H1 (cell line): ENCODE results near the gene RNF141. TPM values are rescaled to one million over a fixed set of nuclear protein-coding genes. Genes with fewer than 3 reads are reported as not detected.

Source experiments
- CTCF ChIA-PET: fragments of 300-600 bp; sonication (Branson Sonifier 250); formaldehyde crosslinking; loops from one replicate; lab custom pipeline; 2021; ENCODE audit not compliant: partially characterized antibody; lab: Charles Lee
- POLR2A ChIA-PET: fragments of 300-600 bp; sonication (Branson Sonifier 250); formaldehyde crosslinking; loops from one replicate; lab custom pipeline; 2021; ENCODE audit warnings: inconsistent platforms; ENCODE audit not compliant: partially characterized antibody; lab: Charles Lee
- DNase-seq, 2 experiments: peaks; one replicate each; pipeline versions ENCODE4 v3.0.0 to v3.0.0-alpha.2; 2010 to 2022; ENCODE audit warnings: low spot score in 2 of 2, low read depth in 1 of 2, mixed read lengths in 1 of 2
- FAIRE-seq: peaks from 2 replicates; lab custom pipeline; 2011; peaks lifted over from hg19 to GRCh38; lab: Jason Lieb, UNC
- H2AFZ ChIP-seq: 2 replicates; pipeline ENCODE4 v1.8.1; 2012; ENCODE audit warnings: low read length, inconsistent platforms
- H2AK5ac ChIP-seq: 2 replicates; pipeline ENCODE4 v1.6.1; 2013; ENCODE audit warnings: low read depth, low read length
- H2BK120ac ChIP-seq: replicated peaks from 2 replicates; pipeline ENCODE3; 2013; ENCODE audit warnings: low read depth, low read length, inconsistent platforms
- H2BK12ac ChIP-seq: 2 replicates; pipeline ENCODE4 v1.6.1; 2013; ENCODE audit warnings: low read depth, low read length
- H2BK15ac ChIP-seq: 2 replicates; pipeline ENCODE4 v1.6.1; 2013; ENCODE audit warnings: low read length
- H2BK20ac ChIP-seq: 2 replicates; pipeline ENCODE4 v1.6.1; 2013; ENCODE audit warnings: low read length
- H2BK5ac ChIP-seq: 2 replicates; pipeline ENCODE4 v1.6.1; 2013; ENCODE audit warnings: low read depth, low read length
- H3K14ac ChIP-seq: 2 replicates; pipeline ENCODE4 v1.6.1; 2013; ENCODE audit warnings: inconsistent platforms; ENCODE audit not compliant: insufficient read length
- H3K18ac ChIP-seq: 2 replicates; pipeline ENCODE4 v1.6.1; 2013; ENCODE audit warnings: low read length; ENCODE audit errors: extremely low read depth
- H3K23ac ChIP-seq: 2 replicates; pipeline ENCODE4 v1.6.1; 2013; ENCODE audit warnings: inconsistent platforms; ENCODE audit not compliant: insufficient read length
- H3K23me2 ChIP-seq: 2 replicates; pipeline ENCODE4 v1.6.1; 2013; ENCODE audit warnings: low read depth, low read length
- H3K27ac ChIP-seq: 2 replicates; pipeline ENCODE4 v1.6.1; 2011; ENCODE audit warnings: low read depth, low read length, inconsistent platforms
- H3K27me3 ChIP-seq, 4 experiments: replicated peaks in 1 of 4; 1 replicate in 1 of 4; 2 replicates in 3 of 4; pipeline versions ENCODE4 v1.6.1 to v1.8.1; 2011 to 2013; ENCODE audit warnings: low read length in 3 of 4, mild to moderate bottlenecking in 3 of 4, inconsistent platforms in 2 of 4, mixed read lengths in 2 of 4, moderate library complexity in 1 of 4; ENCODE audit not compliant: control insufficient read depth in 3 of 4, insufficient read depth in 3 of 4; ENCODE audit errors: extremely low read depth in 1 of 4
- H3K36me3 ChIP-seq, 4 experiments: 2 replicates each; pipeline versions ENCODE4 v1.6.1 to v1.8.1; 2011 to 2013; ENCODE audit warnings: mild to moderate bottlenecking in 4 of 4, low read length in 3 of 4, moderate library complexity in 2 of 4, control low read depth in 1 of 4, inconsistent platforms in 1 of 4; ENCODE audit not compliant: insufficient read depth in 4 of 4, control insufficient read depth in 2 of 4
- H3K4ac ChIP-seq: replicated peaks from 2 replicates; pipeline ENCODE3; 2013; ENCODE audit warnings: low read length, low read depth, mixed read lengths, inconsistent platforms; ENCODE audit not compliant: insufficient read length
- H3K4me1 ChIP-seq, 4 experiments: replicated peaks in 1 of 4; 1 replicate in 1 of 4; 2 replicates in 3 of 4; pipeline versions ENCODE4 v1.6.1 to v1.8.1; 2011 to 2013; ENCODE audit warnings: low read length in 3 of 4, inconsistent platforms in 2 of 4, mixed read lengths in 1 of 4; ENCODE audit not compliant: insufficient read depth in 4 of 4, control insufficient read depth in 3 of 4
- H3K4me2 ChIP-seq, 2 experiments: 2 replicates each; pipeline versions ENCODE4 v1.6.1 to v1.8.1; 2011 to 2013; ENCODE audit warnings: low read depth in 2 of 2, low read length in 2 of 2, control low read depth in 1 of 2, inconsistent platforms in 1 of 2, mild to moderate bottlenecking in 1 of 2; ENCODE audit not compliant: insufficient read depth in 1 of 2
- H3K4me3 ChIP-seq, 4 experiments: fragments of 200-600, 300-600 bp in 1 of 4; sonication (generic), shearing (Covaris generic), sonication (Bioruptor Twin) in 1 of 4; 2 replicates each; pipeline versions ENCODE4 v1.5.1 to v1.8.1; 2011 to 2016; ENCODE audit warnings: low read length in 4 of 4, low read depth in 3 of 4, control low read depth in 2 of 4, inconsistent platforms in 2 of 4, mild to moderate bottlenecking in 2 of 4, mixed read lengths in 1 of 4, moderate library complexity in 1 of 4; ENCODE audit not compliant: insufficient read depth in 2 of 4; ENCODE audit errors: extremely low read depth in 1 of 4
- H3K56ac ChIP-seq: replicated peaks from 2 replicates; pipeline ENCODE3; 2013; ENCODE audit warnings: low read depth, mild to moderate bottlenecking, mixed read lengths, low read length, inconsistent platforms; ENCODE audit not compliant: insufficient read length
- H3K79me1 ChIP-seq: 2 replicates; pipeline ENCODE4 v1.6.1; 2013; ENCODE audit warnings: low read depth, low read length, control low read depth
- H3K79me2 ChIP-seq, 2 experiments: 2 replicates each; pipeline versions ENCODE4 v1.6.1 to v1.8.1; 2012 to 2013; ENCODE audit warnings: low read length in 2 of 2, mild to moderate bottlenecking in 2 of 2, inconsistent platforms in 1 of 2; ENCODE audit not compliant: insufficient read depth in 2 of 2, control insufficient read depth in 1 of 2
- H3K9ac ChIP-seq, 4 experiments: replicated peaks in 1 of 4; 1 replicate in 1 of 4; 2 replicates in 3 of 4; pipeline versions ENCODE4 v1.6.1 to v1.8.1; 2011 to 2013; ENCODE audit warnings: low read depth in 3 of 4, low read length in 3 of 4, control low read depth in 2 of 4, mild to moderate bottlenecking in 2 of 4, moderate library complexity in 2 of 4, inconsistent platforms in 1 of 4; ENCODE audit errors: extremely low read depth in 1 of 4
- H3K9me3 ChIP-seq, 2 experiments: 2 replicates each; pipeline versions ENCODE4 v1.6.1 to v1.8.1; 2012 to 2013; ENCODE audit warnings: mild to moderate bottlenecking in 2 of 2, moderate library complexity in 2 of 2, control low read depth in 1 of 2, inconsistent platforms in 1 of 2, low read depth in 1 of 2, low read length in 1 of 2, mixed read lengths in 1 of 2; ENCODE audit not compliant: insufficient read depth in 2 of 2
- H4K20me1 ChIP-seq, 2 experiments: replicated peaks in 1 of 2; 2 replicates each; pipeline versions ENCODE3 to v1.8.1; 2011 to 2013; ENCODE audit warnings: inconsistent platforms in 2 of 2, low read length in 2 of 2, mild to moderate bottlenecking in 1 of 2; ENCODE audit not compliant: insufficient read depth in 2 of 2, control insufficient read depth in 1 of 2
- H4K5ac ChIP-seq: 2 replicates; pipeline ENCODE4 v1.6.1; 2013; ENCODE audit warnings: low read length, low read depth, mixed read lengths, inconsistent platforms; ENCODE audit not compliant: insufficient read length
- H4K8ac ChIP-seq: 2 replicates; pipeline ENCODE4 v1.8.0; 2013; ENCODE audit warnings: mild to moderate bottlenecking, moderate library complexity, low read length, inconsistent platforms; ENCODE audit not compliant: insufficient read depth; ENCODE audit errors: extremely low read depth
- H4K91ac ChIP-seq: replicated peaks from 2 replicates; pipeline ENCODE3; 2013; ENCODE audit warnings: low read length, mixed read lengths, inconsistent platforms; ENCODE audit not compliant: insufficient read length
- CBX8 ChIP-seq: fragments of 300-800, 300-1000 bp; sonication (generic); IDR thresholded peaks from 2 replicates; pipeline ENCODE4 v1.7.1; 2016; ENCODE audit warnings: low read depth, low read length, borderline replicate concordance
- E2F6 ChIP-seq: IDR thresholded peaks from 2 replicates; pipeline ENCODE4 v1.6.1; 2012; ENCODE audit warnings: inconsistent platforms
- KDM1A ChIP-seq: fragments of 200-600, 300-600 bp; sonication (generic); IDR thresholded peaks from 2 replicates; pipeline ENCODE4 v1.7.1; 2016; ENCODE audit warnings: mild to moderate bottlenecking, low read length, borderline replicate concordance
- POU5F1 ChIP-seq: IDR thresholded peaks from 2 replicates; pipeline ENCODE4 v1.6.1; 2011; ENCODE audit warnings: low read depth, mild to moderate bottlenecking, low read length, moderate library complexity
- RBBP5 ChIP-seq: IDR thresholded peaks from 2 replicates; pipeline ENCODE4 v1.7.1; 2012; ENCODE audit warnings: low read depth, mild to moderate bottlenecking, inconsistent platforms, low read length, moderate library complexity, borderline replicate concordance
- RXRA ChIP-seq: IDR thresholded peaks from 2 replicates; pipeline ENCODE4 v1.6.1; 2011; ENCODE audit warnings: low read depth, mild to moderate bottlenecking, low read length, moderate library complexity; ENCODE audit not compliant: insufficient read depth
- SP2 ChIP-seq: IDR thresholded peaks from 2 replicates; pipeline ENCODE4 v1.6.1; 2012; ENCODE audit warnings: mild to moderate bottlenecking, low read length, inconsistent platforms
- TAF1 ChIP-seq: IDR thresholded peaks from 2 replicates; pipeline ENCODE4 v1.6.1; 2011; ENCODE audit warnings: mild to moderate bottlenecking, low read depth, low read length
- TAF7 ChIP-seq: optimal IDR thresholded peaks from 2 replicates; pipeline ENCODE3; 2011; ENCODE audit warnings: low read depth, mild to moderate bottlenecking, inconsistent platforms, low read length, moderate library complexity, borderline replicate concordance
- TBP ChIP-seq: IDR thresholded peaks from 2 replicates; pipeline ENCODE4 v1.6.1; 2011; ENCODE audit warnings: low read depth, low read length, improper control_type of control experiment
- TCF12 ChIP-seq: IDR thresholded peaks from 2 replicates; pipeline ENCODE4 v1.6.1; 2011; ENCODE audit warnings: low read depth, mild to moderate bottlenecking, low read length
- WGBS, 2 experiments: shearing (Covaris generic) in 1 of 2; methylation state at CpG; one replicate each; pipeline versions ENCODE4 v1.1.6 to v1.1.7; 2013 to 2015; ENCODE audit warnings: low lambda C conversion rate in 2 of 2, mixed read lengths in 2 of 2, inconsistent platforms in 1 of 2, low coverage in 1 of 2, missing lambda C conversion rate in 1 of 2; ENCODE audit not compliant: insufficient replicate concordance in 2 of 2, insufficient coverage in 1 of 2, insufficient read length in 1 of 2; ENCODE audit errors: extremely low coverage in 1 of 2, missing lambda C conversion rate in 1 of 2; 5-methylcytosine and 5-hydroxymethylcytosine counted together
- polyA plus RNA-seq, 7 experiments: library from polyadenylated mRNA; depleted of rRNA in 3 of 7; stranded (reverse) in 5 of 7; unstranded in 2 of 7; fragments of >200 nt in 5 of 7; fragments of 200-250 nt in 2 of 7; gene quantifications; 1 replicate in 5 of 7; 2 replicates in 1 of 7; 4 replicates in 1 of 7; pipeline versions ENCODE4 v1.2.1 to v1.2.3, GENCODE V29; 2011 to 2013; ENCODE audit warnings: missing spikeins in 2 of 7, mixed read lengths in 2 of 7
- total RNA-seq: library from RNA; stranded (reverse); fragmentation: NEBNext Ultra II Directional; extraction: Animal tissue kit (Norgen Biotek cat#: 25700); gene quantifications from 2 replicates; pipeline ENCODE4 v1.2.1, GENCODE V29; 2021

RNF141 gene
- total and polyA plus RNA-seq, 2 of the 8 experiments (the other 6 are each of a cell fraction or from before 2014, with no cell fraction given): 8.5 to 22.8 TPM

- Histone ChIP-seq H2BK20ac (no peak overlapping the region), H2BK5ac (no peak overlapping the region), H4K5ac (no peak overlapping the region), H2AK5ac (0 out of 2 replicates have a peak overlapping the region, but pooled peaks have one; percentile 4), H3K56ac (no peak overlapping the region), H3K36me3 (no peaks in the 10 kb centered on the region; a peak in 1 of 8 replicates), H3K4ac (no peak overlapping the region), H3K79me1 (no peaks in the 10 kb centered on the region), H3K9me3 (no peaks in the 10 kb centered on the region), H3K23ac (no peak overlapping the region), H4K20me1 (peaks cover 0 to 9% of the 10 kb centered on the region in 2 experiments), H3K4me1 (0 out of 7 replicates have a peak, but pooled peaks cover 0 to 3% (median 0%) of the 10 kb centered on the region in 4 experiments), H2AFZ (no peak overlapping the region), H3K18ac (no peak overlapping the region), H3K27me3 (no peaks in the 10 kb centered on the region; a peak in 1 of 7 replicates), H3K9ac (no peak overlapping the region), H3K4me2 (no peak overlapping the region), H2BK12ac (no peak overlapping the region), H2BK120ac (no peak overlapping the region), H4K8ac (peak overlapping the region; percentile 18; the same call in 1 of the 2 replicates), H2BK15ac (no peak overlapping the region), H3K27ac (no peak overlapping the region), H4K91ac (no peak overlapping the region), H3K4me3 (no peak overlapping the region), H3K23me2 (no peaks in the 10 kb centered on the region), H3K79me2 (no peaks in the 10 kb centered on the region), H3K14ac (no peak overlapping the region)
- WGBS, 2 experiments: 95% methylated on average over 20 of the region's 20 CpGs; no CpG with 5 or more reads in 1 of the 2 experiments
- ChIA-PET CTCF (interaction anchor here (0.5 to 1.2 kb wide), 2 partner anchors 23 to 134 kb away, joined by 3 read pairs; no protein-coding TSS in a partner anchor), POLR2A (no interaction called here)
- DNase-seq (no peak), FAIRE-seq (no peak)
- TF ChIP-seq TCF12 (no peak), RXRA (no peak), TAF1 (no peak), SP2 (no peak), TAF7 (no peak), CBX8 (no peak), KDM1A (no peak), E2F6 (no peak), RBBP5 (no peak), TBP (no peak), POU5F1 (no peak)
Measured at GRCh38 chr11:10500757-10501684, 40.0 kb downstream of the RNF141 start.
